SH-SY5Y (cell line): Measurements from ENCODE around the gene YBX2.

ENCODE experiments used
- GATA2 ChIP-seq: IDR thresholded peaks from 2 replicates; pipeline ENCODE4 v1.6.1; 2011; ENCODE audit warnings: mild to moderate bottlenecking, low read depth, low read length
- GATA3 ChIP-seq: IDR thresholded peaks from 2 replicates; pipeline ENCODE4 v1.6.1; 2011; ENCODE audit warnings: low read depth, mild to moderate bottlenecking, low read length, moderate library complexity

GRCh38 chr17:7312432-7313087 lies 18.1 kb upstream of the YBX2 start:
- TF ChIP-seq GATA2 (no peak), GATA3 (no peak)
